ENCODE data around the gene LGALS1.
"Not testable (repeated sequence)": the region's sequence is repeated elsewhere in the genome, so short reads cannot be mapped to it uniquely, and the experiment has no call there.

LGALS1 gene

DNA sequence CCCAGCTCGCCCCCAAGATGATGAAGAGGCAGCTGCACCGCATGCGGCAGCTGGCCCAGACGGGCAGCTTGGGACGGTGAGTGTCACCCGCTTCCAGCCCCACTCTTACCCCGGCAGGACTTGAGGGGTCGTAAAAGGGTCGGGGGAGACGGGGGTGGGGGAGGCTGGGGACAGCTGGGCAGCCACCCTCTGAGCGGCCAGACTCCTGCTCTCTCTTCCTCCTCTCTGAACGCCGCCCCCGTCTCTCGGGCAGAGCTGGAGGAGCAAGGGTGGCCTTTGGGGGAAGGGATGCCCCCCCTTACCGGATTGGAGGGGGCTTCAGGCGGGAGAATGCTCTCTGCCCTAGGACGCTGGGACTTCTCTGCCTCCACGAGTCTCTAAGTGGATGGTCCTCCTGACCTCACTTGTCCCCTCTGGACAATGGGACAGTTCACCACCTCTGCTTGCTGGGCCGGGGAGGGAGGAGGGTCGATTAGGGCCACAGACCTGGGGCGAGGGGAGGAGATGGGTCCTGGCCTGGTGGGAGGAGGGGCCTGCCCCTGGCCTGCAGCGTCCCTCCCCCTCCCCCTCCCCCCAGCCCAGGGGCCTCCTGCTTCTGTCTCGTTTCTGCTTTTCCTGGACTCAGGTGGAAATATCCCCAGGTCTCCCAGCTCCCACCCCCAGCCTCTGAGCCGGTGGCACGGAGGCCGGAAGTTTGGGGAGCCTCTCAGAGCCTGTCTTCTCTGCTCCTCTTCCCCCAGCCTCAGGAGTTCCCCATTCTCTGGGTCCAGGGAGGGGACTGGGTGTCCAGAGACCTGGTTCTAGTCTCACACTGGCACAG lies 35.5 kb upstream of the LGALS1 start:
- no peak for DNase-seq

DNA sequence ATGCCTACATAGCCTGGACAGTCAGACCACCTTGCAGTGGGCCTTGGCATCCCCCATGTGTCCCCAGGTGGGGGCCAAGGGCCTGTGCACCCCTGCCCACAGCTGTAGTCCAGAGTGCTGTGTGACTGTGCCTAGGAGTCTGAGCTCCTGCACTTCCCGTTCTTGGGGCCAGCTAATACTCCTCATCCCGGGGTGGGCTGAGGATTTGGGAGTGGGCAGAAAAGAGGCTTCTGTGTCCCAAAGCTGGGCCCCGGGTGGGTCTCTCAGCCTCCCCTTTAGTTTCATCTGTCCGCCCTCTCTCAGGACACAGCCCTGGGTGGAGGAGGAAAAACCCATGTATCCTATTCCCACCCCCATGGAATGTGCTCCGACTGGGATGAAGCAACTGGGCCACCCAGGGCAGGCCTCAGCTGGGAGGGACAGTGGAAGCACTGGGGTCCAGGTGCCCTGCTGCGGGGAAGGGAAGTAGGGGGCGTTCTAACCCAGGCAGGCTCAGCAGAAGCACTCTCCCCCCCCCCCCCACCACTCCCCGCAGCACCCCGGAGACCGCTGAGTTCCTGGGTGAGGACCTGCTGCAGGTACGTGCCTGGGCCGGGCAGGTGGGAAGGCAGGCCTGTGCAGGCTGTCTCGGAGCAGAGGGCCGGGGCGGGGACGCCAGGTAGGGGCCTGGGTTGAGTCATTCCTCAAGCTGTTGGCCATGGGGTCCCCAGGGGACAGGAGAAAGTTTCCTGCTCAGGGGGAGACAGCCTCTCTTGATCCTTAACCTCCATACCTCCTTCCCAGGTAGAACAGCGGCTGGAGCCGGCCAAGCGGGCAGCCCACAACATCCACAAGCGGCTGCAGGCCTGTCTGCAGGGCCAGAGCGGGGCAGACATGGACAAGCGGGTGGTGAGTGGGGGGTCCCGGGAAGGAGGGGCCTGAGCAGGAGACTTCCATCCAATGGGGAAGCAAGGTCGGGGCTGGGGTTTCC lies 34.6 kb upstream of the LGALS1 start:
- DNase-seq: no peak

DNA sequence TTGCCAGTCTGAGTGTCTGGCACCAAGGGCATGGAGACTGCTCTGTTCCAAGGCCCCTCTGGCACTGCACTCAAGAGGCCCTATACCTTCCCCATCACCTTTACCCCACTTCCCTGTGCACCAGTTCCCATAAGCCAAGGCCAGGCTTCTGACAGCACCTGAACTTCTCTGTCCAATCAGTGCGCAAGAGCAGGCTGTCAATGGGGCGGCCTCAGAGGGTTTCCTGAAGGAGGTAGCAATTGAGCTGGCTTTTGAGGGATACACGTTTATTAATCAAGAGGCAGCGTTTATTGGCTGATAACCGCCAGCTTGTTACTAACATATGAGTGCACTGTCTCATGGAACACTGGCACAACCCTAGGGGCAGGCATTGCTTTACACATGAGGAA lies 33.9 kb upstream of the LGALS1 start:
- no peak for DNase-seq

DNA sequence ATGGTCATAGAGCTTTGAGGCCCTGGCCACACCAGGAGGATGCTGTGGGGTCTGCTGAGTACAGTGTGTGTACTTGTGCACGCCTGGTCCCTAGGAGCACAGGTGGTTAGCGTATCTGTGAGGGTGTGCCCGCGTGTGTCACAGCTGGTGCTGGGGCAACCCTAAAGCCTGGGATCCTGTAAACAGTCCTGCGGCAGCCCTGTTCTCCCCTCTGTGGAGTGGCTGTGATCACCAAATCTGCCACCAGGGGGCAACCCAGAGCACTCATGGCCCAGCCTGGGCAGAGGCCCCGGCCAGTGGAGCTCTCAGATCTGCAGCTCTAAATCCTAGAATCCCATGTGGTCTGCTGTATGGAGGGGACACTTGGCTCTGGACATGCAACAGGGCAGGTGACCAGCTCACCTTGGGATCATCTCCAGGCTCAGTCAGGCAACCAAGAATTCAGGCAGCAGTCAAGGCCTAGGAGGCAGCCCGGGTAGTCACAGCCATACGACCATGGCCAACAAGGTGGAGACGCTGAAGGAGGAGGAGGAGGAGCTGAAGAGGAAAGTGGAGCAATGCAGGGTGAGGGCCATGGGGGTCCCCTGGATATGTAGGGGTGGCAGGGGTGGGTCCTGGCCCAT lies 32.1 kb upstream of the LGALS1 start:
- peak; percentile 75 to 89 for DNase-seq

DNA sequence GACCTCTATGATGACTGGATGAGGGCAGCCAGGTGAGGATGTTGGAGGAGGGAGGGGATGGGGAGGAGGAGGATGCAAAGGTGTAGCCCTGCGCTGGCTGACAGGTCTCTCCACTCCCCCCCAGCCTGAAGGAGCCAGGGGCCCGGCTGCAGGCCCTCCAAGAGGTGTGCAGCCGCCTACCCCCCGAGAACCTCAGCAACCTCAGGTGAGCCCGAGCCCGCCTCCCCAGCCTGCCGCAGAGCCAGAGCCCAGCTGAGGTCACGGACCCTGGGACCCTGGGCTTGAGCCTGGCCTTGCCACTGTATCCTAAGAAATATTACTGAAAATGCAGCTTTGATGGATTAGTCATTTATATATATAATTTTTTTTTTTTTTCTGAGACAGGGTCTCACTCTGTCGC lies 28.1 kb upstream of the LGALS1 start:
- no peak for DNase-seq

DNA sequence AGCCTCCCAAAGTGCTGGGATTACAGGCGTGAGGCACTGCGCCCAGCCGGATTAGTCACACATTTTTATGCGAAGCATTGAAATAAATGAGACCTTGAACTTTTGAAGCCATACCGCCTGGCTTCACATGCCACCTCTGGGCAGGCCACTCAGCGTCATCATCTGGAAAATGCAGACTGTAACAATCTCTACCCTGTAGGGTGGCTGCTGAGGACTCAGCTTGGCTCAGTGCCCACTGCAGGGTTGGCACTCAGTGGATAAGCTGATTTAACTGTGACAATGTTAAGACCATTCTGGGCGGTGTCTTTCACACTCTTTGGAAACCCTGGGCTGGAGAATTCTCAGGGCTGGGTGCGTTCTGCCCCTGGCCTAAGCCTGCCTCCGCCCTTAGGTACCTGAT lies 27.5 kb upstream of the LGALS1 start:
- no peak for DNase-seq

DNA sequence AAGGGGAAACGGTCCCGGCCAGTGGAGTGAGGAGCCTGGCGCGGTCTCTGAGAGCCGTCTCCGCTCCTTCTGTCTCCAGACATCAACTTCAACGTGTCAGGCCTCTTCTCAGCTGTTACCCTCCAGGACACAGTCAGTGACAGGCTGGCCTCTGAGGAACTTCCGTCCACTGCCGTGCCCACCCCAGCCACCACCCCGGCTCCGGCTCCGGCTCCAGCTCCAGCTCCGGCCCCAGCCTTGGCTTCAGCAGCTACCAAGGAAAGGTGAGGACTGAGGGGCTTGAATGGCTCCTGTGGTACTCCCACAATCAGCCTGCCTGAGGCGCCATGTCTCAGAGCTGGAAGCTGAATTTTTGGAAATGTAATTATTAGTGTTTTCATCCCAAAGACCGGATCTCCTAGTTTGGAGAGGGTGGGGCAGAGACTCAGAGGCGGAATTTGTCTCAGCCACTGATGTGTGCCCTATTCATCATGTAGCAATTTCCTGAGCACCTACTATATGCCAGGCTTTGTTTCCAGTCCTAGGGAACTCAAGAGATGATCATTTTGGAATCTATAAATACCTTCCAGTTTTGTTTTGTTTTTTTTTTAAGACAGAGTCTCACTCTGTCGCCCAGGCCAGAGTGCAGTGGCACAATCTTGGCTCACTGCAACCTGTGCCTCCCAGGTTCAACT lies 24.8 kb upstream of the LGALS1 start:
- DNase-seq: no peak

DNA sequence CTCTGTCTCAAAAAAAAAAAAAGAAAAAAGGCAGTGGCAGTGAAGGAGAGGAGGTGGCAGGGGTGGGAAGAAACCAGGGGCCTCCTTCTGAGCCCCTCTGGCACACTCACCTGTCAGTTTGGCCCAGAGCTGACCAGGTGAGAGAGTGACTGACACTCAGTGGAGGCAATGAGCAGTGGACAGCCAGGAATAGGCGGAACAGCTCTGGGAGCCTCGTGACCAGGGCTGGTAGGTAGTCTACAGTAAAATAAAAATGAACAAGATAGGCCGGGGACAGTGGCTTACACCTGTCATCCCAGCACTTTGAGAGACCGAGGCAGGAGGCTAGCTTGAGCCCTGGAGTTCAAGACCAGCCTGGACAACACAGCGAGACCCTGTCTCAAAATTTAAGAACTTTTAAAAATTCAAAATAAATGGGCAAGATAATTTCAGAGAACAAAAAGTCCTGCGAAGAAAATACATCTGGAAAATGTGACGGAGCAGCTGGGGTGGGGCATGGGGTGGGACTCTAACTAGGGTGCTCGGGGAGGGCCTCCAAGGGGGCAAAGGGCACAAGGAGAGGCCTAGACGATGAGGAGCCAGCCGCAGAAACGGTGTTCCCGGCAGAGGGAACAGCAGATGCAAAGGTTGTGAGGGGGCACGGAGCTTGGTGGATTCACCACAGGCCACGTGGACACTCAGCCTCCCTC lies 20.7 kb upstream of the LGALS1 start:
- DNase-seq: no peak

DNA sequence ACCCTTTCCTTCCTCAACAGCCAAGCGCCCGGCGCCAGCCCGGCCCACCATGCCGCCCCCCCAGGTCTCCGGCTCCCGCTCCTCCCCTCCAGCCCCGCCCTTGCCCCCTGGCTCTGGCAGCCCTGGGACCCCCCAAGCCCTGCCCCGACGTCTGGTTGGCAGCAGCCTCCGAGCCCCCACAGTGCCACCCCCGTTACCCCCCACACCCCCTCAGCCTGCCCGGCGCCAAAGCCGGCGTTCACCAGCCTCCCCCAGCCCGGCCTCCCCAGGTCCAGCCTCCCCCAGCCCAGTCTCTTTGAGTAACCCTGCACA lies 20.2 kb upstream of the LGALS1 start:
- no peak for DNase-seq

DNA sequence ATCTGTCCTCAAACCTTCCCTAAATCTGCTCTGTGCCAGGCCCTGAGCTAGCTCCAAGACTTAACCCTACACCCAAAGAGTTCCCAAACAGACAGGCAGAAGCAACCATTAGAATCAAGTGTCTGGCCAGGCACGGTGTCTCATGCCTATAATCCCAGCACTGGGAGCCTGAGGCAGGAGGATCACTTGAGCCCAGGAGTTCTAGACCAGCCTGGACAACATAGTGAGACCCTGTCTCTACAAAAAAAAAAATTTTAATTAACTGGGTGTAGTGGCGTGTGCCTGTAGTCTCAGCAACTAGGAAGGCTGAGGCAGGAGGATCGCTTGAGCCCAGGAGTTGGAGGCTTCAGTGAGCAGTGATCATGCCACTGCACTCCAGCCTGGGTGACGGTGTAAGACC lies 18.9 kb upstream of the LGALS1 start:
- not testable (repeated sequence) for DNase-seq

DNA sequence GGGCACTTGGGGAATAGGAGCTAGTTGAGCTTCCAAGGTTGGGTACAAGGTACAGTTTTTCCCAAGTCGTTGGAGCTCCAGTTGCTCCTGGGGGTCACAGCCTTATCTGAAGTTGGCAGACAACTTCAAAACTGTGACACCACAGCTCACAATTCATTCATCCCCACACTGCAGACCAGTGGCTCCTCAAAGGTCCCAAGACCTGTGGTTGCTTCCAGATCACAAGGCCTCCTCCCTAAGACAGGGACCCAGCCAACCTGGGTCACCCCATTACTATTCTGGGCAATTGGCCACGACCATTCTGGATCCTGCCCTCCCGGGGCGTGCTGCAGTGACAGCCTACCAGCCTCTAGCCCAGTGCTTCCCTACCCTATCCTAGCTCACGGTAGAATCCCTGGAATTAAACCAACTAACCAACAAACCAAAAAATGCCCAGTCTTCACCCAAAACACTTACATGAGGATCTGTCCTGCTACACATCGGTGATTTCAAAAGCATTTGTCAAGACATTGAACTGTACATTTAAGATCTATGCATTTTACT lies 17.8 kb upstream of the LGALS1 start:
- DNase-seq: no peak

DNA sequence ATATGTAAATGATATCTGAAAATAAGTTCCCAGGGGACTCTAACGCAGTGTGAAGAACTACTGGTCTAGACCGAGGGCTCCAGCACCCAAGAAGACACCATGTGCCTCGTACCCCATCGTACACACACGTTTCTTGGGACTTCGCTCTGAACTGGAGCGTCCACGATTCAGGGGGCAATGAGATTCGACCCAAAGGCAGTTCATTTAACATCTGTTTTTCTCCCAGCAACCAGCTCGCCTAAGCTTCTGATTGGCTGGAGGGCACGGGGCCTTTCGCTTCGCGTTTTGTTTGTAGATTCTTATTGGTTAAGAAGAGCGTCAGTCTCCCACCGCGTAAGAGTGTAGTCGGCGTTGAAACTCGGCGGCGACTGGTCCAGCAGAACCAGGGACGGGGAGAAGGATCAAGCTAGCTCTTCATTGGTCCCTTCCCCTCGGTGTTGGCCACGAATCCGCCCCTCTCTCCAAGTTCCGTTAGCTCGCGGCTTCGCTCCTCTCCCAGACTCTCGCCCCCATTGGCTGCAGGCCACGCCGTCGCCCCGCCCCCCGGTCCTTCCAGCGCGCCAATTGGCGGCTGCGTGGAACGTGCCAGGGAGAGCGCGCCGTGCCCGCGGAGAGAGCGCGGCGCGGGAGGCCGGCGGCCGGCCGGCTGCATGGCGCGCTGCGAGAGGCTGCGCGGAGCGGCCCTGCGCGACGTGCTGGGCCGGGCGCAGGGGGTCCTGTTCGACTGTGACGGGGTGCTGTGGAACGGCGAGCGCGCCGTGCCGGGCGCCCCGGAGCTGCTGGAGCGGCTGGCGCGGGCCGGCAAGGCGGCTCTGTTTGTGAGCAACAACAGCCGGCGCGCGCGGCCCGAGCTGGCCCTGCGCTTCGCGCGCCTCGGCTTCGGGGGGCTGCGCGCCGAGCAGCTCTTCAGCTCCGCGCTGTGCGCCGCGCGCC lies 17.0 kb upstream of the LGALS1 start, which contains the start of gene PDXP:
PDXP (plus strand) TSS at position 591 of the 933 bp plus-strand sequence; CDS start at position 651, 60 bp downstream.
- peak; percentile 98 for DNase-seq

DNA sequence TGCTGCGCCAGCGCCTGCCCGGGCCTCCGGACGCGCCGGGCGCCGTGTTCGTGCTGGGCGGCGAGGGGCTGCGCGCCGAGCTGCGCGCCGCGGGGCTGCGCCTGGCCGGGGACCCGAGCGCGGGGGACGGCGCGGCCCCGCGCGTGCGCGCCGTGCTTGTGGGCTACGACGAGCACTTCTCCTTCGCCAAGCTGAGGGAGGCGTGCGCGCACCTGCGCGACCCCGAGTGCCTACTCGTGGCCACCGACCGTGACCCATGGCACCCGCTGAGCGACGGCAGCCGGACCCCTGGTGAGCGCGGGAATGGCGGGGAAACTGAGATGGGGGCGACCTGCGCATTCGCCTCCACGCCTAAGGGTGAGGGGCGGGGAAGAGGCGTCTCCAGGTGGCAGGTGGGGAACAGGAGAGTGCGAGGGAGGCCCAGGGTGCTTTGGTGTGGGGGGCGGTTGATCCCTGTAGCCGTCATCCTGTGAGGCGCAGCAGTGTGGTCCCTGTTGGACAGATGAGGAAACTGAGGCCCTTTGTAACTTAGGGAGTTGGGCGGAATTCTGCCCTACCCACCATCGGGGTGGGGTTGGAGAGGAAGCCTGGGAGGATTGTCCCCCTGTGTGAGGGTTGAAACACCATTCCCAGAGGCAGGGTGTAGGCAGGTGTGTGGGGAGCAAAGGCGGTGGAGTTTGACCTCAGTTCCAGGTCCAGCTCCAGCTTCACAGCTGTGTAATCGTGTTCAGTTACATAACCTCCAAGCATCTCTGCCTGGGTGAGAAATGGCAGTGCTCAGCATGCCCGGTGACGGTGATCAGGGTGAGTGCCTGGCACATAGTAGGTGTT lies 16.2 kb upstream of the LGALS1 start:
- peak in 1 of 2 experiments; percentile 34 for DNase-seq

DNA sequence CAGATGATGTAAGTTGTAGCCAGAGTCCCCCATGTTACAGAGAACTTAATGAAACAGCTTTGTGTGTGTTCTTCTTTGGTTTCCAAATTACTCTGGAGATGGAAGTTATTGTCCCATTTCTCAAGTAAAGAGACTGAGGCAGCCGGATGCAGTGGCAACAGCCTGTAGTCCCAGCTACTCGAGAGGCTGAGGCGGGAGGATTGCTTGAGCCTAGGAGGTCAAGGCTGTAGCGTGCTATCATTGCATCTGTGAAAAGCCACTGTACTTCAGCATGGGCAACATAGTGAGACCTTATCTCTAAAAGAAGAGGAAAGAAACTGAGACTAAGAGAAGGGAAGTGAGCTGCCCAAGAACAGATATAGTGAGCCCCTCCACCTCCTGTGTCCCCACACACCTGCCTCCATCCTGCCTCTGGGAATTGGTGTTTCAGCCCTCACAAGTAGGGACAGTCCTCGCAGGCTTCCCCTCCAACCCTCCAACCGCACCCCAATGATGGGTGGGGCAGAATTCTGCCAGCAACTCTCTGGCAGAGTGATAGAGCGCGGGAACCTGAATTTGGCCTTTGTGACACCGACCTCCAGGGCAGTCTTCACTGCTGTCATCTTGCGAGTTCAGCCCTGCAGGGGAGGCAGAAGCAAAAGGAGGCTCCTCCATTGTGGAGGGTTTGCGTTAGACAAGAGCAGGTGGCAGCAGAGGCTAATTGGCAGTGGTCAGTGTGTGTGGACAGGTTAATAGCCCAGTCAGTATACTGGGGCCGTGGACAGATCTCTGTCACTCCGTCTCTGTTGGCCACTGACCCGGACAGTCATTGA lies 15.3 kb upstream of the LGALS1 start:
- DNase-seq: no peak

DNA sequence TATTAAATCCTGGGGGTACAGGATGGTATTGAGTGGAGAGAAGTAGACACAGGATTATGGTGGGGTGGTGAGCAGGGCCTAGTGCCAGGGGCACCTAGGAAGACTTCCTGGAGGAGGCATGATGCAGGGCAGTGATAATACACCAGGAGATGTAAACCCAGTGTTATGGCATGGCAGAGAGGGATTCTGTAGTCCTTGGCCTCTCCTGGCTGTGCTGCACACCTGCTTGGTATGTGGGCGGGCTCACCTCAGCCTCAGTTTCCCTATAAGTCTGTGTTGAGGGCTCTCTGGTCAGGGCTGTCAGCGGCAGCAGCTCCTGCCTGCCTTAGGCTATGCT lies 14.8 kb upstream of the LGALS1 start:
- DNase-seq: no peak

DNA sequence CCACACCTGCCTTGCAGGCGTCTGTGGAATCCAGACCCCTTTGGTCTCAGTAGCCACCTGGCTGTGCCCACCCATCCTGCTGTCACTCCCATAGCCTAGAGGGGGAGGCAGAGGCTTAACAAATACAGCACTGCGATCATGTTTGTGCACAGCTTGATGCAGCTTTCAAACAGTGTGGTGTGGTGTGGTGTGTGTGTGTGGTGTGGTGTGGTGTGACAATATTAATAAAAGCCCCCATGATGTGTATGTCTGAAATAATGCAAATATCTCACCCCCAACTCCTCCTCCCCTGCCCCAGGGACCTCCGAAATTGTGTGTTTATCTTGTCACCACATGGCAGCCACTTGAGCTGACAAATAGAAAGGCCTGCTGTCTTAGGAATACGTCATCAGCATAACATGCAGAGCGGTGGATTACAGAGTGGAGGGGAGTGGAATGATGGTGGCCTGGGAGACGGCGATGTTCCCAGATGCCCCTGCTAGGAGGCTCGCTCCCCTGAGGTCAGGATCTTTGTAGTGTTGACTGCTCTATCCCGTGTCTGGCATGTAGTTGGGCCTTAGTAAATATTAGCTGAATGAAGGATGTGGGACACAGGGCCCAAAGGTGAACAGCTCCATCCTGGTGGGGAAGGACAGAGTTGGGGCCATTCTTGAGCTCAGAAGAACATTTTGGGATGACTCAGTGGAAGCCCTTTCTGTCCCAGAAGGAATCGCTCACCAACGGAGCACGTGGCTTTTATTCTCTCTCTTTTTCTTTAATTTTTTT lies 14.1 kb upstream of the LGALS1 start:
- DNase-seq: no peak

DNA sequence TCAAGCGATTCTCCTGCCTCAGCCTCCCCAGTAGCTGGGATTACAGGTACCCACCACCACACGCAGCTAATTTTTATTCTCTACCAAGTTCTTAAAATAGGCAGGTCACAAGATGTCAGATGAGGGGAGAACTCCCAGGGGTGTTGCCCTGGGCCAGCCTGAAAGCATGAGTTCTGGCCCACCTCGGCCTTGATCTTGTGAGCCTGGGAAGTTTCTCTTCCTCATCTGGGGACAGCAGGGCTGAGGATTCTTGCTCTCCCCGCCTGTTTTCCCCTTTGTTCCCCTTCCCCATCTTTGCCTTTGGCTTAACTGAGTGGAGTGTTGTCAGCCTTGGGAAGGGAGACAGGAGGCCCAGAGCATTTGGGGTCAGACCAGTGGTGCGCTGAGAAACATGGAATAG lies 13.4 kb upstream of the LGALS1 start:
- DNase-seq: no peak

DNA sequence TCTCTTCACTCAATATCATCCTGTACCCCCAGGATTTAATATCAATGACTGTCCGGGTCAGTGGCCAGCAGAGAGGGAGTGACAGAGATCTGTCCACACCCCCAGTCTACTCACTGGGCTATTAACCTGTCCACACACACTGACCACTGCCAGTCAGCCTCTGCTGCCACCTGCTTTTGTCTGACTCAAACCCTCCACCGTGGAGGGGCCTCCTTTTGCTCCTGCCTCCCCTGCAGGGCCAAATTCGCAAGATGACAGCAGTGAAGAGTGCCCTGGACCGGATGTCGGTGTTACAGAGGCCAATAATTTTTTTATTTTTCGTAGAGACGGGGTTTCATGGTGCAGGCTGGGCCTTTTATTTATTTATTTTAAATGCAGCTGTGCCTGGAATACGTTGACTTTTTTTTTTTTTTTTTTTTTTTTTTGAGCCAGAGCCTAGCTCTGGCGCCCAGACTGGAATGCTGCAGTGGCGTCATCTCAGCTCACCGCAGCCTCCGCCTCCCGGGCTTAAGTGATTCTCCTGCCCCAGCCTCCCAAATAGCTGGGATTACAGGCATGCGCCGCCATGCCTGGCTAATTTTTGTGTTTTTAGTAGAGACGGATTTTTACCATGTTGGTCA lies 11.8 kb upstream of the LGALS1 start:
- DNase-seq: no peak

All from stimulated activated CD4-positive, alpha-beta T cell treated with anti-CD3 and anti-CD28 coated beads, Interleukin-4, amount 100 ng/mL, for 4 hours (primary cell).